Measurements from ENCODE around the gene RAD54L. TPM values are rescaled to one million over a fixed set of nuclear protein-coding genes. Genes with fewer than 3 reads are reported as not detected.

The RAD54L gene
- total and polyA plus RNA-seq, 2 of the 4 experiments (the other 2 are of a cell fraction) = 4.8 to 10.6 TPM

DNA sequence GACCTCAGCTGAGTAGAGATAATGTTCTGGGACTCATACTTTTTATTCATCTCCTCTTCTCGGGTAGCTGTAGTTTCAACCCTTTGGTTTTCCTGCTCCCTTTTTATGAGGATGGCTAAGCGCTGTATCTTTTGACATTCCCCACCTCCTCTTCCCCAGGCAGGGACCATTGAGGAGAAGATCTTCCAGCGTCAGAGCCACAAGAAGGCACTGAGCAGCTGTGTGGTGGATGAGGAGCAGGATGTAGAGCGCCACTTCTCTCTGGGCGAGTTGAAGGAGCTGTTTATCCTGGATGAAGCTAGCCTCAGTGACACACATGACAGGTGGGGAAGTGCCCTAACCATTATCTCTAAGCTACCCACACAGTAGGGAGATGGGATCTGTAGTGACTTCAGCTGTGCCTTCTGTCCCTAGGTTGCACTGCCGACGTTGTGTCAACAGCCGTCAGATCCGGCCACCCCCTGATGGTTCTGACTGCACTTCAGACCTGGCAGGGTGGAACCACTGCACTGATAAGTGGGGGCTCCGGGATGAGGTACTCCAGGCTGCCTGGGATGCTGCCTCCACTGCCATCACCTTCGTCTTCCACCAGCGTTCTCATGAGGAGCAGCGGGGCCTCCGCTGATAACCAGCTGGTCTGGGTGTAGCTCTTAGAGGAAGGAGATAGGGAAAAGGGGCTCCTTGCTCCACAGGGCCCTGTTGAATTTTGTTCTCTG lies 30.3 kb downstream of the RAD54L start:
- ATAC-seq (ENCODE audit: low read depth) = no peak
- Histone ChIP-seq H2BK15ac (ENCODE audit: low read depth, low read length) (no peak overlapping the region), H2AK5ac (ENCODE audit: low read depth, low read length) (no peak overlapping the region), H2BK20ac (ENCODE audit: low read depth, low read length) (no peak overlapping the region), H2AFZ (replicated peaks; ENCODE audit: low read length, poor library complexity) (no peak overlapping the region), H4K91ac (ENCODE audit: insufficient read depth, low read depth, low read length) (no peak overlapping the region), H3K4ac (ENCODE audit: low read depth, low read length) (no peak overlapping the region), H2BK5ac (ENCODE audit: low read depth, low read length, poor library complexity, severe bottlenecking) (no peak overlapping the region), H3K4me1 (ENCODE audit: control insufficient read depth, insufficient read depth, low read length) (no peaks in the 10 kb centered on the region), H3K9ac (ENCODE audit: low read depth, low read length) (no peak overlapping the region), H3K27ac (ENCODE audit: insufficient read depth, low read length) (no peak overlapping the region), H4K8ac (ENCODE audit: low read depth in 2 of 2, low read length in 2 of 2) (no peak overlapping the region), H3K9me1 (ENCODE audit: insufficient read depth, low read length) (peaks cover 8% of the 10 kb centered on the region), H3K4me3 (ENCODE audit: insufficient read depth, low read depth, low read length) (no peak overlapping the region), H3K4me2 (ENCODE audit: low read depth, low read length) (no peak overlapping the region), H3K27me3 (ENCODE audit: control insufficient read depth, insufficient read depth, low read length) (no peaks in the 10 kb centered on the region), H3K36me3 (ENCODE audit: control insufficient read depth, insufficient read depth, low read length) (peaks cover 42% of the 10 kb centered on the region), H3K14ac (replicated peaks; ENCODE audit: low read depth, low read length) (no peak overlapping the region), H3K18ac (ENCODE audit: low read depth, low read length) (no peak overlapping the region), H3K56ac (ENCODE audit: extremely low read depth, insufficient read depth, low read length) (no peak overlapping the region), H4K5ac (ENCODE audit: low read depth, low read length) (no peak overlapping the region), H3K9me3 (ENCODE audit: control insufficient read depth, insufficient read depth, low read length) (no peaks in the 10 kb centered on the region), H4K20me1 (ENCODE audit: insufficient read depth, low read length) (no peaks in the 10 kb centered on the region), H2AK9ac (replicated peaks; ENCODE audit: low read depth, low read length, poor library complexity) (no peak overlapping the region), H2BK120ac (ENCODE audit: low read depth, low read length) (no peak overlapping the region), H3K23ac (ENCODE audit: low read depth, low read length) (no peak overlapping the region), H3K79me1 (ENCODE audit: low read depth in 1 of 2, low read length in 2 of 2) (peaks cover 11 to 16% of the 10 kb centered on the region in 2 experiments; a peak in 3 of 4 replicates)
- no peak for DNase-seq
- TF ChIP-seq NFE2L2 (IDR thresholded peaks at IDR 0.05; ENCODE audit: low read depth, low read length) = no peak
- TF ChIP-seq MXI1 (IDR thresholded peaks at IDR 0.05; ENCODE audit: borderline replicate concordance, low read depth, low read length) = no peak
- TF ChIP-seq RFX5 (IDR thresholded peaks at IDR 0.05; ENCODE audit: low read depth, low read length) = no peak
- TF ChIP-seq, protein P1, sequence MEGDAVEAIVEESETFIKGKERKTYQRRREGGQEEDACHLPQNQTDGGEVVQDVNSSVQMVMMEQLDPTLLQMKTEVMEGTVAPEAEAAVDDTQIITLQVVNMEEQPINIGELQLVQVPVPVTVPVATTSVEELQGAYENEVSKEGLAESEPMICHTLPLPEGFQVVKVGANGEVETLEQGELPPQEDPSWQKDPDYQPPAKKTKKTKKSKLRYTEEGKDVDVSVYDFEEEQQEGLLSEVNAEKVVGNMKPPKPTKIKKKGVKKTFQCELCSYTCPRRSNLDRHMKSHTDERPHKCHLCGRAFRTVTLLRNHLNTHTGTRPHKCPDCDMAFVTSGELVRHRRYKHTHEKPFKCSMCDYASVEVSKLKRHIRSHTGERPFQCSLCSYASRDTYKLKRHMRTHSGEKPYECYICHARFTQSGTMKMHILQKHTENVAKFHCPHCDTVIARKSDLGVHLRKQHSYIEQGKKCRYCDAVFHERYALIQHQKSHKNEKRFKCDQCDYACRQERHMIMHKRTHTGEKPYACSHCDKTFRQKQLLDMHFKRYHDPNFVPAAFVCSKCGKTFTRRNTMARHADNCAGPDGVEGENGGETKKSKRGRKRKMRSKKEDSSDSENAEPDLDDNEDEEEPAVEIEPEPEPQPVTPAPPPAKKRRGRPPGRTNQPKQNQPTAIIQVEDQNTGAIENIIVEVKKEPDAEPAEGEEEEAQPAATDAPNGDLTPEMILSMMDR (conservative IDR thresholded peaks at IDR 0.05; ENCODE audit: low read depth, low read length) = no peak
- no peak for TF ChIP-seq CHD1 (IDR thresholded peaks at IDR 0.05; ENCODE audit: low read depth, low read length)
- TF ChIP-seq FOS (IDR thresholded peaks at IDR 0.05; ENCODE audit: low read depth, low read length) = no peak
- TF ChIP-seq MAFK (IDR thresholded peaks at IDR 0.05; ENCODE audit: low read depth, low read length) = no peak
- TF ChIP-seq POLR2A (IDR thresholded peaks at IDR 0.05; ENCODE audit: low read depth, low read length) = no peak
- TF ChIP-seq SMC3 (IDR thresholded peaks at IDR 0.05; ENCODE audit: low read depth, low read length) = no peak
- CTCF ChIA-PET = interaction anchor here (0.7 kb wide), 1 partner anchor 10 kb away, joined by 3 read pairs; no protein-coding TSS in a partner anchor
- POLR2A ChIA-PET (ENCODE audit: unreplicated experiment) = no interaction called here
- intact Hi-C loops (cut with micrococcal nuclease) = no loop called here
- WGBS, 2 experiments (ENCODE audit: extremely low coverage in 2 of 2, insufficient read length in 1 of 2) = 94% methylated on average over 4 of the region's 14 CpGs; no CpG with 5 or more reads in 1 of the 2 experiments
- dilution Hi-C loops (cut with HindIII; ENCODE audit: low sequenced_read_pairs, unreplicated experiment) = no loop called here
- BruUV-seq (replicated peaks) = no TSS peak
- in situ Hi-C loops (cut with MboI; ENCODE audit: low sequenced_read_pairs) = no loop called here
